ENCODE measurements around the gene ASCC1.

Gene ASCC1

DNA sequence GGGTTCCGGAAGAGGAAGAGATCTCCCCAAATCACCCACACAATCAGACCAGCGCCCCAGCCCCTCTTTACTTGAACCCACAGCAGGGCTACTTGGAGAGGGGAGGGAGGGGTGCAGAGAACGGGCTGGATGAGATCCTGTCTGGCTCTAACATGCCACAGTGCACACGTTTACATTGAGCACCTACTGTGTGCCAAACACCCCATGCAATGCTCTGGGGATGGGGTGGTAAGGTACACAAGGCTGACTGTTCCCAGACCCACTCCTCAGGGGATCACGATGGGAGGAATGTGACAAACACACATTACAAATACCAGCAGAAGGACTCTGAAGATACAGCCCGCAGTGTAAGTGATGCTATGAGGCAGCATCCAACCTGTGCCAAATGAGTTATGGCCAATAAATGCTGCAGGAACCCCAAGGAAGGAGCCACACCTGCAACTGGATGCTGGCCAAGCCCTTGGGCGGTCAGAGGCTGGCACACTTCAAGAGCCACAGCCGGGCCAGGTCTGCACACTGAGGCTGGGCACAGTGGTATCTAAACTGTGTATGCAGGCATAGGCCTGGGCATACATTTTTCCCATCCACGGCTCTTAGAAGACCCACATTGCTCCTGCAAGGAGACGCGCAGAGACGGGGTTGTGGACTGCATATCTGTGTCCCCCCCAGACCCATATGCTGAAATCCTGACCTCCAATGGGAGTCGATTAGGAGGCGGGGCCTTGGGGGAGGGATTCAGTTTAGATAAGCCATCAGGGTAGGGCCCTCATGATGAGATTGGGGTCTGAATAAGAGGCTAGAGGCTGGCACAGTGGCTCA, 134.1 kb downstream of the ASCC1 start:
- DNase-seq (ENCODE audit: low spot score), result no peak

DNA sequence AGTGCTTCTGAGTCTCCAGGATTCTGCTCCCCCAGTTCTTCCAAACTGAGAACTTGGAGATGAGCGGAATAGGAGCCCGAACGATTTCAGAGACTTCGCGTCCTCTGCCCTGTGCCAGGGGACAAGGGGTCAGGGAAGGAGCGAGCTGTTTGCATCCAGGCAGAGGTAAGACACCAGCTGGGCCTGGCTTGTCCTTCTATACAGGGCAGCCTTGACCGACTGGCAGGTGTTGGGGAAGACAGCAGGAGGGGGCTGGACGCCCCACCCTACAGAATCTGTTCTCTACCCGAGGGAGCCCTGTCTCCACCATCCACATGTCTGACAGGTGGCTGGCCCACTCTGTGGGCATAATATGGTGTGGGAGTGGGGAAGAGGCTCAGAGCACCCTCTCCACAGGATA, 134.9 kb downstream of the ASCC1 start:
- DNase-seq (ENCODE audit: low spot score), result no peak

GRCh38 chr10:72080042-72080975, 135.8 kb downstream of the ASCC1 start:
- DNase-seq (ENCODE audit: low spot score), result no peak

- DNase-seq (ENCODE audit: low spot score), result no peak
These were observed 136.7 kb downstream of the ASCC1 start for GRCh38 chr10:72079356-72079755.

GRCh38 chr10:72077275-72077990, 138.6 kb downstream of the ASCC1 start:
- DNase-seq (ENCODE audit: low spot score), result no peak

DNA sequence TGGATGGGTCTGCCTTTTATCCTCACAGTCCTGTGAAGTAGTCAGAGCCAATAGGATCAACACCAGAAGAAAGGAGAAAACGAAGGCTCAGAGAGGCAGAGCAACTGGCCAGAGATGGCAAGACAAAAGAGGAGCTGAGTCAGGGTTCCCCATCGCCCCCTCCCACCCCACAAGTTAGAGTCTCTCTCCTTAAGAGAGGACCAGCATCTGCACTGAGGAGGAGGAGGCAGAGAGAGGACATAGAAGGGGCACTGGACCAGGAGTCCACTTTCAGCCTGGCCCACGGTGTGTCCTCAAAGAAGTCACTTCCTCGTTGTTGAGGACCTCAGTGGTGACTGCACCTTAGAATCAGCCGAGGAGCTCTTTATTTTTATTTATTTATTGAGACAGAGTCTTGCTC, 139.3 kb downstream of the ASCC1 start:
- DNase-seq (ENCODE audit: low spot score), result no peak

DNA sequence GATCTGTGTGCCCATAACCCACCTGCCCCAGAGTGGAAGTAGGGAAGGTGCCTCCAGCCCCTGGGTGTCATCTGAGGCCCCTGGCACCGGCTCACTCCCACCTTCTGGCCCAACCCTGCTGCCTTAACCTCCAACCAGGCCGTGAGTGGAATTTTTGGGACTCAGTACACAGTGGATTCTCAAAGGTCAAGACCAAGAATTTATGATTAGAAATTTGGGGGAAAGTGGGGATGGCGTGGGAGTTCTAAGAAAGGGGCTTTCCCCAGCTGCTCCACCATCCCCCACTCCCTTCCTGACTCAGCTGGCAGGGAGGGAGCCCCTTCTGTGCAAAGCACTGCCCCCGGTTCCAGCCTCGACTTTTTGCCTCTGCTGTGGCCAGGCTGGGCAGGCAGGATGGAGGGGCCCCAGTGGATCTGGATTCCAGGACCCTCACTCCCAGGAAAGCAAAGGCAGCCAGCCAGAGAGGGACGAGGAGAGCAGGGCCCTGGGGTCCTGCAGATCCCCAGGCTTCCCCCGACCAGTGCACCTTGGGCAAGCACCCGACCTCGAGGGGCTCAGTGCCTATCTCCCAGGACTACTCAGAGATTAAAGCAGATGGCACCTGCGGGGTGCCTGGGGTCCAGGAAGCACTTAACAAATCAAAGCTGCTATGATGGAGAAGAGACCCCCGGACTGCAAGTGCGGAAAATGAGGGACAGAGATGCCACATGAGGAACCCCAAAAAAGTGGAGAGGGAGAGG, 140.5 kb downstream of the ASCC1 start:
- DNase-seq (ENCODE audit: low spot score), result no peak

DNA sequence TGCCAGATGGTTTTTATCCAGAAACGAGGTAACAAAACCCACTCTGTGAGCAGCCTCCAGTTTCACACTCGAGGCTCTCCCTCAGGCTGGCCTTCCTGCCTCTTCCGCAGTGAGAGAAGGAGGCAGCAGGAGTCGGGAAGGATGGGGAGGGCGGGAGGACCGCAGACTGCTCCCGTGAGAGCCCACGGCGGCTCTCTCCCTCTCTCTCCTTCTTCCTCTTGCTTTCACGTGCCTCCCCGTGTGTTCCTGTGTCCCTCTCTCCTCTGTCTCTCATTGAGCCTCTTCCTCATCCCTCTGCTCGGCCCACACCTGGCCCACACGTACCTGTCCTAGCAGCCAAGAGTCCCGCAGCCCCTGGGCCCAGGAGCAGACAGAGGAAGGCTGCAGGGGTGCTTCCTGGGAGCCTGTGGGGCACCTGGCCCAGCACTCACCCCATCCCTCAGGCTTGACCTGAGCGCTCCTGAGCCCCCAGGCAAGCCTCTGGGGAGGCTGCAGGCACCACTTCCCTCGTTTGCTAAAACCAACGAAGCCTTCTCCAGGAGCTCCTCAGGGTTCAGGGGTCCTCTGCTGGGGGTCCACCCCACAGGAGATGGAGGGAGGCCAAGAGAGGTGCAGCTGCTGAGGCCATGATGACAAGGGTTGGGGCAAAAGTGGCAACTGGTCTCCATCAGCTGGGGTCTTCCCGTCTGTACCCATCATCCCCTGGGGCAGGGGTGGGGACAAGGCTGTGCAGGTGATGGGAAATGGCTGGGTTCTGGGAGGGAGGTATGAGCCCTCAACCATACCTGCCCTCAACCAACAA, 141.3 kb downstream of the ASCC1 start:
- no peak for DNase-seq (ENCODE audit: low spot score)

DNA sequence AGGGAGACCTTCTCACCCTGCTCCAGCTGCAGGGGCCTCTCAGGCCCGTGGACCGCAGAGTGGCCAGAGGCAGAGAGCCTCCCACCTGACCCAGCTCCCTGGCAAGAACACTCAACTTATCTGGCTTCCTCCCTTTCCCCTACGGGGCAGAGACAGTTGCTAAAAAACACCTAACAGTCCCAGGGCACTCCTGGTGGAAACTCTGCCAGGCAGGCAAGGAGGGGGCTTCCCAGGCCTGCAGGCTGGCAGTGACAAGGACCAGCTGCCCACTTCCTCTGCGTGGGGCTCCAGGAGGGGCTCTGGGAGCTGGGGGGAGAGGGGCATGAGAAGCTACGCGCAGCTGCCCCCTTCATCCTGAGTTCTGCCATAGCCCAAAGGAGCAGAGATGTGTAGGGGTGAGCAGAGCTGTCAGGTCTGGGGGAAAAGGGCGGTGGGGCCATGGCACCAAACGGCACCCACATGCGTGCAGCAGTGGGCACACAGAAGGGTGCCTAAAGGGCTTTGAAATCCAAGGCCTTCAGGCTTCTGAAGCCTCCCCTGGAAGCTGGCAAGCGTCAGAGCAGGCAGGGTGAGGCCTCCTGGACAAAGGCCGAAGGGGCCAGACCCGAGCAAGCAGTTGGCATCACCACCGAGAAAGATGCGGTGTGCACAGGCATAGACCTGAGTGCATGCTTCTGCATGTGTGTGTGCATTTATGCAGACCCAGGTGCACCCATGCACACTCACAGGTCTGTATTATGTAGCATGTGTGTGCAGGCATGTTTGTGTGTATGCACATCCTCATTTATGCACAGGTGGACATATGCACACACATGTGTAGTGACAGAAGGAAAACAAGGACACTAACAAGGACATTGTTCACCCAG, 142.1 kb downstream of the ASCC1 start:
- no peak for DNase-seq (ENCODE audit: low spot score)

DNA sequence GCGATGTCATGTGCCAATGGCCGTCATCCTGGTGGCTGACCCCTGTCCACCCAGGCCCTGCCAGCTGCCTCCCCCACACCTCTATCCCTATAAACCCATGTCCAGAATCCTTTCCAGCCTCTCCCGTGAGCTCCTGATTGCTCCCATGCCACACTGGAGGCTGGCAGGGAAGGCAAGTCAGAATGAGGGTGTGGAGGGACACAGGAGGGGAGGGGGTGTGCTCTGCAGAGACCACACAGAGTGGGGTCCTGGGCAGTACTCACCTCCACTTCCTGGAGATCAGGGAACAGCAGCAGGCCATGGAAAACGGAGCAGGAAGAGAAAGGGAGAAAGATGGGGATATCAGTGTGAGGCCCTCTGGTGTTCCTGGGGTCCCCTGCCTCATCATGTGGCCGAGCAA, 143.4 kb downstream of the ASCC1 start:
- no peak for DNase-seq (ENCODE audit: low spot score)

GRCh38 chr10:72072046-72072445, 144.0 kb downstream of the ASCC1 start:
- DNase-seq (ENCODE audit: low spot score), result no peak

DNA sequence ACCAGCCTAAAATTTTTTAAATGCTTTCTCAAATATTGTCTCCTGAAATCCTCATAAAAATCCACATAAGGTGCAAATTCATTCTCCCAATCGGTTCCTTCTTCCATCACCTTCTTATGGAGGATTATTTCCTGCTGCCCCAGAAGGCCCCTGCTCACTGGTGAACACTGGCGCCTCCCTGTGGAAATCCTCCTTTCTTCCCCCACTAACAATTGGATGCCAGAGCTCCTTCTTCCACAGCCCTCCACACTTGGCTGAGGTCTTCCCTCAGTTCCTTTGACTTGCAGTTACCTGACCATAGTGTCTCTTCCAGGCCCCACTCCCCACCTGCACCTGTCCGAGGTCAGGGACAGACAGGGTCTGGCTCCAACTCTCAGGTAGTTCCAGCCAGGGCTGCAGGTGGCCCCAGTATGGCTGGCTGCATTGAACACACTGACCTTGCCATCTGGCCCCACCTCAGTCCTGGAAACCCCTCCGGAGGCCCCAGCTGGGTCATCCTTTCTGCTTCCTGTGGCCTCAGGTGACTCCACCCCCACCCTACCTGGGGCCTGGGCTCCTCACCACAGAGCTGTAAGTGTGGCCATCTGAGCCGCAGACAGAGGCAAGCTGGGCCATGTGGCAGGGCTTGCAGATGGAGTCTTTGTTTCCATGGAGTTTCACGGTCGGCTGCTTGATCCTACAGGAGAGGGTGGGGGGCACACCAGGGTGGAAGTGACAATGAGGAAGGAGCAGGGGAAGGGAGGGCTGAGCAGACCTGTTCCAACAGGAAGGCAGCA, 146.1 kb downstream of the ASCC1 start:
- no peak for DNase-seq (ENCODE audit: low spot score)

DNA sequence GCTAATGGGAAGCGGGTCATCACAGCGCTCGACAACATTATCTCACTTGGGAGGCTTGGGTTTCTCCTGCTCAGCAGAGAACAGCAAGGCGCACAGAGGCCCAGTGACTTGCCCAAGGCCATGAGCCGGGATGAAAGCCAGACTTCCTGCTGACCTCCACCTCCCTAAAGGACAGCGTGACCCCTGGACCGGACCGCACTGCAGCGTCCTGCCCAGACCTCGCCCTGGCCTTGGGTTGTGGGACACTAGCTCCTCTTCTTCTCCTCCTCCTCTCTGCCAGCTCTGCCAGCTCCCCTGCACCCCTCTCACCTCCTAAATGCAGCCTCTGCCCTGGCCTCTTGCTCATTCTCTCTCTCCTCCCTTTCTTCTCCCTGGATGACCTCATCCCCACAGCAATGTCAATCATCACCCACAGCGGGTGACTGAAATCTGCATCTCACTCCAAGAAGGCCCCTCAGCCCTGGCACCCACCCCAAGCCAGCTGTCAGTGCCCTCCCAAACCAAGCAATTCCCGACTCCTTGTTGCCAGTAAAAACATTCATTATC, 147.1 kb downstream of the ASCC1 start:
- no peak for DNase-seq (ENCODE audit: low spot score)

DNA sequence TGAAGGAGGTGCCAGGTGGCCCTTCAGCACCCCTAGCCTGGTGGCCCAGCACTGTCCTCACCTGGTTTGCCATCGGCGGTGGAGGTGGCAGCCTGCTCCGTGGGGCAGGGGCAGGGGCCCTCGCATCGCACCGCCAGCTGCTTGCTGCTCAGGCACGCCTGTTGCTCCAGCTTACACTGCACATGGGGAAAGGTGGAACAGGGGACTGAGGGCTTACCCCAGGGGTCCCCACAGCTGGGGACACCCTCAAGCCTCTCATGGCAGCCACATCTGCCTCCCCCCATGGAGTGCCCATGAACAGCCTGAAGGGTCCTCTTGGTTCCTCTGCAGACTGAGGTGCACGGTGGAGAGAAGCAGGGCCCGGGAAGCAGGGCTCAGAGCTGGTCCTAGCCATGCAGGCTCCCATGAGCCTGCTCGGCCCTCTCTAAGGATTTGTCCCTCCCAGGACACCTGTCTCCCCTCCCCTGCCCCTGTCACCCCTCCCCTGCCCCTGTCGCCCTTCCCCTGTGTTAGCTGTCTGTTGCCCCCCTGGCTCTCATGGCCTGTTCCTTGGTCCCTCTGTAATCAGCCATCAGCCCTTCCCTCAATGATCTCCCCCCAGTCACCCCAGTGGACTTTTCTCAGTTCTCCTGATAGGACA, 147.8 kb downstream of the ASCC1 start:
- DNase-seq (ENCODE audit: low spot score), result no peak

GRCh38 chr10:72067463-72068125, 148.5 kb downstream of the ASCC1 start:
- no peak for DNase-seq (ENCODE audit: low spot score)

GRCh38 chr10:72066318-72067284, 149.5 kb downstream of the ASCC1 start:
- DNase-seq (ENCODE audit: low spot score), result no peak

Data from HuH-7.5 (cell line).